ENCODE results near the gene ZBTB47. TPM values are rescaled to one million over a fixed set of nuclear protein-coding genes. Genes with fewer than 3 reads are reported as not detected.

The ZBTB47 gene
- total and polyA plus RNA-seq, 2 experiments from 2014 or later = 0.48 to 2.8 TPM

GRCh38 chr3:42649783-42650182, 3.7 kb upstream of the ZBTB47 start:
- Histone ChIP-seq H3K79me2 (replicated peaks; ENCODE audit: insufficient read depth) (no peaks in the 10 kb centered on the region), H3K27me3 (ENCODE audit: insufficient read depth) (no peaks in the 10 kb centered on the region), H3K4me3 (no peak overlapping the region), H2AFZ (no peak overlapping the region), H3K36me3 (ENCODE audit: insufficient read depth) (peaks cover 14% of the 10 kb centered on the region; the same call in 1 of the 2 replicates), H3F3A (replicated peaks; ENCODE audit: low read depth) (no peaks in the 10 kb centered on the region), H3K27ac (ENCODE audit: low read depth) (peak overlapping the region; percentile 59; the same call in 1 of the 2 replicates), H3K4me1 (ENCODE audit: insufficient read depth) (peaks cover 24% of the 10 kb centered on the region; the same call in 1 of the 2 replicates), H3K9me2 (ENCODE audit: insufficient read depth) (no peaks in the 10 kb centered on the region), H3K4me2 (no peak overlapping the region), H4K20me1 (replicated peaks; ENCODE audit: insufficient read depth) (no peaks in the 10 kb centered on the region; the same call in 1 of the 2 replicates)
- ATAC-seq (no peak), DNase-seq (ENCODE audit: low spot score) (no peak)
- Mint-ChIP-seq H3K27ac (no peak overlapping the region), H3K27me3 (ENCODE audit: insufficient read depth, low read depth, poor library complexity) (peaks cover 11% of the 10 kb centered on the region), H3K4me1 (peaks cover 46% of the 10 kb centered on the region), H3K36me3 (ENCODE audit: low read depth) (peaks cover 42% of the 10 kb centered on the region), H3K4me3 (no peak overlapping the region), H3K9me3 (no peaks in the 10 kb centered on the region; the same call in 2 of the 3 replicates)
- TF ChIP-seq ZNF462 (CRISPR knock-in tag; IDR thresholded peaks at IDR 0.05) (no peak), ZNF331 (CRISPR knock-in tag; IDR thresholded peaks at IDR 0.05; ENCODE audit: low read depth) (no peak), EZH2phosphoT487 (IDR thresholded peaks at IDR 0.05; ENCODE audit: unreplicated experiment) (no peak), POLR2AphosphoS5 (IDR thresholded peaks at IDR 0.05; ENCODE audit: low read depth) (no peak), EZH2 (IDR thresholded peaks at IDR 0.05; ENCODE audit: low read depth, unreplicated experiment) (no peak), ETS1 (IDR thresholded peaks at IDR 0.05) (no peak), STAT1 (IDR thresholded peaks at IDR 0.05; ENCODE audit: unreplicated experiment) (no peak), ZNF114 (CRISPR knock-in tag; IDR thresholded peaks at IDR 0.05) (no peak), JUNB (IDR thresholded peaks at IDR 0.05; ENCODE audit: unreplicated experiment) (no peak), CREB1 (CRISPR knock-in tag; IDR thresholded peaks at IDR 0.05; ENCODE audit: low read depth) (no peak)
